ENCODE results near the gene POTED. TPM values are rescaled to one million over a fixed set of nuclear protein-coding genes. Genes with fewer than 3 reads are reported as not detected.

The POTED gene
- total RNA-seq (2022; extraction: Qiagen RNA extraction) = not detected in 5 replicates

GRCh38 chr21:13609477-13609876 is at the start of gene POTED:
Gene POTED (plus strand): TSS chr21:13609777. CDS start chr21:13610229, 452 bp downstream.

